Amygdala (tissue), 56 donors: Measurements from ENCODE around the gene FDCSP.
"Not testable (repeated sequence)": the region's sequence is repeated elsewhere in the genome, so short reads cannot be mapped to it uniquely, and the experiment has no call there.

ENCODE experiments used
- DNase-seq, 56 donors: peaks; one replicate each; lab custom pipeline; 2025; lab: John Stamatoyannopoulos, UW

The FDCSP gene

GRCh38 chr4:70225824-70226223 lies at the start of gene FDCSP:
FDCSP (plus strand) TSS chr4:70226124; CDS start chr4:70231195, 5,071 bp downstream.
- no peak for DNase-seq

- no peak for DNase-seq
These were observed 48.8 kb upstream of the FDCSP start for GRCh38 chr4:70177090-70177489.

- DNase-seq, result no peak
These were observed 47.8 kb upstream of the FDCSP start for GRCh38 chr4:70178075-70178660.

GRCh38 chr4:70179811-70180210 lies 46.1 kb upstream of the FDCSP start:
- DNase-seq, result no peak

GRCh38 chr4:70181864-70182263 lies 44.1 kb upstream of the FDCSP start:
- DNase-seq, result no peak

GRCh38 chr4:70182517-70183167 lies 43.3 kb upstream of the FDCSP start:
- DNase-seq, result no peak

- no peak for DNase-seq
These were observed 42.6 kb upstream of the FDCSP start for GRCh38 chr4:70183168-70183939.

GRCh38 chr4:70183940-70184246 lies 42.0 kb upstream of the FDCSP start:
- no peak for DNase-seq

- no peak for DNase-seq
These were observed 38.7 kb upstream of the FDCSP start for GRCh38 chr4:70187216-70187615.

GRCh38 chr4:70190579-70190978 lies 35.3 kb upstream of the FDCSP start:
- no peak for DNase-seq

- DNase-seq, result no peak
These were observed 34.3 kb upstream of the FDCSP start for GRCh38 chr4:70191647-70192046.

- DNase-seq, result no peak
These were observed 33.0 kb upstream of the FDCSP start for GRCh38 chr4:70192895-70193294.

- no peak for DNase-seq
These were observed 30.5 kb upstream of the FDCSP start, which contains the start of gene ODAM for GRCh38 chr4:70195425-70195824. ODAM (plus strand) TSS chr4:70195725; CDS start chr4:70196544, 819 bp downstream.

GRCh38 chr4:70196857-70197256 lies 29.1 kb upstream of the FDCSP start:
- DNase-seq, result no peak

GRCh38 chr4:70197842-70198241 lies 28.1 kb upstream of the FDCSP start:
- DNase-seq, result no peak

- no peak for DNase-seq
These were observed 22.3 kb upstream of the FDCSP start for GRCh38 chr4:70203601-70204000.

- not testable (repeated sequence) for DNase-seq
These were observed 13.2 kb upstream of the FDCSP start for GRCh38 chr4:70212752-70213151.

GRCh38 chr4:70216109-70216508 lies 9.8 kb upstream of the FDCSP start:
- DNase-seq, result not testable (repeated sequence)

GRCh38 chr4:70216550-70216949 lies 9.4 kb upstream of the FDCSP start:
- not testable (repeated sequence) for DNase-seq

- DNase-seq, result not testable (repeated sequence)
These were observed 4.5 kb upstream of the FDCSP start for GRCh38 chr4:70221389-70221788.

- not testable (repeated sequence) for DNase-seq
These were observed 4.1 kb upstream of the FDCSP start for GRCh38 chr4:70221818-70222217.

- no peak for DNase-seq
These were observed 10.2 kb downstream of the FDCSP start for GRCh38 chr4:70236125-70236524.
